HL-60/S4 treated with phorbol 12-myristate 13-acetate at 8.2 ng/mL for 4 days and 3 days (cell line): ENCODE data around the gene PRRG4.

ENCODE experiments used
- in situ Hi-C: fragments of 300-500 bp; cut with MboI; formaldehyde crosslinking; loops from 2 replicates; pipeline ENCODE4 v1.15.0; 2022; ENCODE audit warnings: low sequenced_read_pairs

The PRRG4 gene

DNA sequence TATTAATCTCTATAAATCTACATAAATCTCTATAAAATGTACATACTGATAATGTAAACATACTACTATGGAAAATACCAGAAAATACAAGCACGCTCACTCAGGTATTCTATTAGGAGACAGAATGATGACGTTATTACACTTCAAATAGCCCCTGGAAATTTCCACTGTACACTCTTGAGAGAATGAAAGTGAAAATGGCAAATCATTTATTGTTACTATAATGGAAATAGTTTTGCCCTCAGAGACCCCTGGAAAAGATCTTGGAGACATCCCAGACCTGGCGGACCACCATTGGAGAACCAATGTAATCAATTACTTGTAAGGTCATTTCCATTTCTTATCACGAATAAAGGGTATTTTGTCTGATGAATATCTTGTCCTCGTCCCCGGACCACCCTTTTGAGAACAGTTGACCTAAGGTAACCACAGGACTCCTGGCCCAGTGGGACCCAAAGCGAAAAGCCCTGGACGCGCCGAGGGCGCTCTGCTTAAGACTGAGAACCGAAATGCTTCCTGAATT lies 509 bp upstream of the PRRG4 start:
- in situ Hi-C loops = no loop called here

DNA sequence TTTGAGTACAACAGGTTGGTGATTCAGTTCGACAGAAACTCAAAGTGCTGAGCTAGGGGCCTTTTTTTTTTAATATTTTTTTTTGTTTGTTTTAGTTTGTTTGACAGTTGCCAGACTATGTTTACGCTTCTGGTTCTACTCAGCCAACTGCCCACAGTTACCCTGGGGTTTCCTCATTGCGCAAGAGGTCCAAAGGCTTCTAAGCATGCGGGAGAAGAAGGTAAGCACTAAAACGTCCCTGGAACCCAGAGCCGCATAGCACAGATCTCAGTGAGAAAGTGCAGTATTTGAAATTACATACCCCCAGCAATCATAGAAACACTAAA lies 649 bp downstream of the PRRG4 start:
- in situ Hi-C loops = no loop called here

DNA sequence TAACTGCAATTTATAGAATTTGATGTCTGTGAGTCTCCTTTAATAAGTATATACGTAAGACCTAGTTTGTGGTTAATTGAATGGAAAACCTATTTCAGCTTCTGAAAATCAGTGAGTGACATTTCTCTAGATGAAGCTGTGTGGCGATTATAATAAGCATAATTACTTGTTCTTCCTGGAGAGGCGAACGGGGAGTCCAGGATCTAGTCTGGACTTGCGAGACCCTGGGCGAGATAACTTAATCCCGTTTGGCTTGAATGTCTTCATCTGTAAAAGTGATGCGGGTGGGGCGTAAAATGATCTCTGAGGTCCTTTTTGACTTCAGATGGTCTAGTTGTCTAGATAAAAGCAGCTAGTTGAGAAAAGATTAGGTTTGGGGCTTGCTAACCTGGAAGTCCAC lies 1.1 kb downstream of the PRRG4 start:
- in situ Hi-C loops = no loop called here

DNA sequence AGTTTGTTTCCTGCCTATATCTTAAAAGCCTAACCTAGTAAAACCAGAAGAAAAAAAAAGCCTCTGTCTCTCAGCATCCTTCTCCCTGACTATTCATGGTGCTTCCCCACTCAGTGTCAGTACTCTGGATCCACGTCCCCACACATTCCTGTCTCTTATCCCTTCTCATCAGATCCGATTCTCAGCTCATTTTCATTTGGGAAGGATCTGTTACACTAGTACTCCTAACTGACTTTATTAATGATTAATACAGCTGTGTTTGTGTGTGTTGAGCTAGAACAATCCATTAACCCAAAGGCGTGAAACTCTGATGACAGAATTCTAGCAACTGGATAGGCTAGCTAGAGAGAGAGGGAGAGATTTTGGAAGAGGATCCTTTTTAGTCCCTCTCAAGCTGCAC lies 1.5 kb downstream of the PRRG4 start:
- in situ Hi-C loops = no loop called here

DNA sequence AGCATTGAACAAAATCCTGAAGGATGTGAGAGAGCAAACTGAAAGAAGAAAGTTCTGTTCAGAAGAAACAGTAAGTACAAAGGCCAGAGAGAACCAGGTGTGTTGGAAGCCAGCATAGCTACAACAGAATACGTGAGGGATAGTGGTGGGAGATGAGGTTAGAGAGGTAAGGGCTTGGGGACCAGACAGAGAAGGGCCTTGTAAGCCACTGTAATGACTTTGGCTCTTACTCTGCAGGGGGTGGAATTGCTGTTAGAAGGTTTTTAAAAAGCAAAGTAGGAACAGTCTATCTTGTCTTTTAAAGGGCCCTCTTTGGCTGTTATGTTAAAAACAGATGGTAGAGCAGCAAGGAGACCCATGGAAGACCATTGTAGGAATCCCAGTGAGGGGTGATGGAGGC lies 4.2 kb downstream of the PRRG4 start:
- in situ Hi-C loops = no loop called here

DNA sequence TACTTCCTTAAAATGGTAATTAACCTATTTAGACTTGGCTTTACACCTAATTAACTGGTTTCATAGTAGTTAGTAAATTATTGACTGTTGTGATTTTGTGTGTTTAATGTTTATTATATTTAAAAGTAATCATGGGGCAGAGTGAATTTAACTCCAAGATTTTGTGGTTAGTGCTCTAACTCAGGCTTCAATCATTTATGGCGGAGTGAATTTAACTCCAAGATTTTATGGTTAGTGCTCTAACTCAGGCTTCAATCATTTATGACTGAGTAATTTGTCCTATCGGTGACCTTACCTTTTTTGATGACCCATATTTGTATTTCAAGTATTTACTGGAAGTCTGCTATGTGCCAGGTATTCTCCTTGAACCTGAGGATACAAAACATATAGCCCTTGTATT lies 7.2 kb downstream of the PRRG4 start:
- in situ Hi-C loops = no loop called here

DNA sequence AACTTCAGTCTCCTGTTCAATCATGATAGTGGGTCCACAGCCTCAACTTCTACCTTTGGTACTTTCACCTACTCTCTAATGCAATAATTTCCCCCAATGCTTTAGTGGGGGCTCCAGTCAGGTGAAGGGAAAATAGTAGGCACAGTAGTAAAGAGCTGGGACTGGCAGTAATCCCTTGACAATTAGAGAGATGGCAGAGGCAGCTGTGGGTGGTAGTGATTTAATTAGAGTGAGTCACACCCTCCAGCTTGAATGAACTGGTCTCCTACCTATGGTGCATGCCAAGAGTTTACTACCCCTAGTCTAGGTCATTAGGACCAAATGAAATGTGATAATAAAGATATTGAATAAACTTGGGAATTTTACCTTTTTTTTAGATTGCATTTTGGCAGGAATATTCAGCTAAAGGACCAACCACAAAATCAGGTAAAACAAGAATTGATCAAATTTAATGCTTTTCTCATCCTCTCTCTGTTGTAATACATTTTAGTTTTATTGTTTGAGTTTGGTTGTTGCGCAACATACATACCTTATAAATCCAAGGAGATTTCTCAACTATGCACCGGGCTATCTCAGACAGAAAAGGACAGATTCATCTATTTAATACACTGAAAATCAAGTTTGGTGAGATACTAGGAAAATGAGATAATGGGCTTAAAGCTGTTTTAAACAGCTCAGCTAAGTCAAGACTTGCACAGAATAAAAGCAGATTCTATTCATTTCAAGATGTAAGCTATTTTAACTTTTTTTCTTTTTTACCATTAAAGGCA lies 9.0 kb downstream of the PRRG4 start:
- in situ Hi-C loops = no loop called here

DNA sequence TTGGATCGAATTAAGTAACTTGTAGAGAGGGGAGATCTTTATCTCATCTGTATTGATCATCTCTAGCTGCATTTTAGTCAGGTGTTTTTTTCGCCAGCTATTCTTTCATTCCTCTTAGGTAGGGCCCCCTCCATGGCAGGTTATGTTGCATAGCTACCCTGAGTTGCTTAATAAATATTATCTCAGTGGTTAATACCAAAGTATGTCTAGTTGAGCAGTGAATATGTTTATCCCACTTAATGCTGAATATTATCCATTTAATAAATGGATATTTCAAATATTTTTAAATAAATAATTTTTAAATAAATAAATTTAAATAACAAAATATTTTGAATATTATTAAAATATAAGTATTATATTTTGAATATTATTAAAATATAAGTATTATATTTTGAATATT lies 9.6 kb downstream of the PRRG4 start:
- in situ Hi-C loops = no loop called here

DNA sequence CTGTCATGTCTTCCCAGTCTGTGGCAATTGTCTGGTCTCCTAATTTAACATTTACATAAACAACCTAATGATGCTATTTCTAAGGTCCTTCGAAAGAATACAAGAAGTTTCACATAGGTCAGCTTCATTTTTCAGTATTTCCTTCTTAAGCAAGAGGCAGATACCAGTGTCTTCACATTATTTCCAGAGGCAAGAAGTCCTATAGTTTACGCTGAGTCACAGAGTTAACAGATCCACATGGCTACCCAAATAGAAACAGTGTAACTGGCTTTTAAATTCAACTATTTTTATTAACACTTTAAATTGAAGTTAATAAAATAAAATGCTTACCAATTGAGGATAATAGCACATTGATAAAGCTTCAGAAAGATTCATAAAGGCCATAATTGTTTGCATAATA lies 10.9 kb downstream of the PRRG4 start:
- in situ Hi-C loops = no loop called here

DNA sequence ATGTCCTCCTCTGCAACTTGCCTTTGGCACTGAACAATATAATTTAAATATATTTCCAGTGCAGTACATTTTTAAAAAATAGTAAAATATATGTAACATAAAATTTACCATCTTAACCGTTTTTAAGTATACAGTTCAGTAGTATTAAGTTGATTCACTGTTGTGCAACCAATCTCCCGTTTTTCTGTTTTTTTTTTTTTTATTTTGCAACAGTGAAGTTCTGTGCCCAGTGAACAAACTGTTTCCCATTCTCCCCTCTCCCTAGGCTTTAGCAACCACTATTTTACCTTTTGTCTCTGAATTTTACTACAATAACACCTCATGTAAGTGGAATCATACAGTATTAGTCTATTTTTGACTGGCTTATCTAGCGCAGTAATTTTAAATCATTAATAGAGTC lies 13.8 kb downstream of the PRRG4 start:
- in situ Hi-C loops = no loop called here

DNA sequence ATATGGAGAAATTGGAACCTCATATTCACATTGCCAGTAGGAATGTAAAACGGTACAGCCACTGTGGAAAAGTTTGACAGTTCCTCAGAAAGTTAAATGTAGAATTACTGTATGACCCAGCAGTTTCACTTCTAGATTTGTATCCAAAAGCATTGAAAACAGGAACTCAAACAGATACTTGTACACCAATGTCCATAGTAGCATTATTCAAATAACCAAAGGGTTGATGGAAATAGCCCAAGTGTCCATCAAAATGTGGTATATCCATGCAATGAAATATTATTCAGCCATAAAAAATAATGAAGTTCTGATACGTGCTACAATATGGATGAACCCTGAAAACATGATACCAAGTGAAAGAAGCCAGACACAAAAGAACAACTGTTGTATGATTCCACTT lies 17.8 kb downstream of the PRRG4 start:
- in situ Hi-C loops = no loop called here

DNA sequence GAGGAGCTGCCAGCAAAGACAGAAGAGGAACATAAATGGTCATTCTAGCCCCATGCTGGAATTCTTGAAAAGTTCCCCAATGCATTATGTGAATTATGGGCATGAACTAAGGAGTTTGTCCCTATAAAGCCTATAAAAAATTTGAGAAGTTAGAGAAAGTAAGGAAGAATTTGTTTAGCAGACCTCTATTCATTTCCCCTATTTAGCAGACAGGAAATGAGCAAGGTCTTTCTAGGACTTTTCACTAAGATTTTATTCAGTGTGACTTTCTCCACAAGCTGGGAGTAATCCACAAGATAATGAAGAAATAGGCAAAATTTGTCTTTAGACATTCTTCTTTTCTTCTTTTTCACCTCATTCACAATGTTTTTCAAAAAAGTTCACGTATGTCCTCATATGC lies 20.0 kb downstream of the PRRG4 start:
- in situ Hi-C loops = loop anchor here (25.0 kb wide), 1 partner anchor 113 kb away; no protein-coding TSS in a partner anchor

DNA sequence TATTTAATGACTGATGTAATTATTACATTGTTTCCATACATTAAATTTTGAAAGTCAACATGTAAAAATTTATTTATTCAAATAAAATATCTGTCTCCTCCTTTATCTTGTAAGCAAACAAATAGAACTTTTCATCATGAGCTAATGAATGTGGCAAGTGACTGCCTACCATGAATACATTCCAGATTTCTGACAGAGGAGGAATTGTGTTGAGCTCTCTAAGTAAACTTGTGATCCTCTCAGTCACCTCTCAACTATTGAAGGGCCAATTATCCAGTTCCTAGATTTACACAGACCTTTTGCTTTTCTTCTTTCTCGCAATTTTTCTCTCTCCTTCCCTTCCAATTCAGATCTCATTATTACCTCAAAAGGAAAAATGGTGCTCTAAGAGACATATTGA lies 21.5 kb downstream of the PRRG4 start:
- in situ Hi-C loops = loop anchor here (25.0 kb wide), 1 partner anchor 111 kb away; no protein-coding TSS in a partner anchor

DNA sequence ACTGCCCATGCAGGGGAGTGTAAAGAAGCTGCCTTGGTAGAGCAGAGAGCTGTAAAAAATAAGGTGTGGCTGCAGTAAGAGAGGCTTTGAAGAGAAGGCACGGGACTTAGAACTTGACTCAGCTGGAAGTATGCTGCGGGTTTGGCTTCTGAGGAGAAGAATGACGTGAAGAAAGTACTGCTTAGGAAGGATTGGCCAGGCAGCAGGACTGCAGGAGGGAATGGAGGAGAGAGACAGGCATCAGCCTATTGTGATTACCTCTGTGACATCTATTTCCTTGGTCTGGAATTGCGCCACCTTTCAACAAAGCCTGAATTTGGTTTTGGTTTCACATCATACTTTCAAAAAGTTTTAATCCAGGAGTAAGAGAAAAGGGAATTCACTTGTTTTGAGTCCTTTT lies 22.5 kb downstream of the PRRG4 start:
- in situ Hi-C loops = loop anchor here (25.0 kb wide), 1 partner anchor 110 kb away; no protein-coding TSS in a partner anchor

DNA sequence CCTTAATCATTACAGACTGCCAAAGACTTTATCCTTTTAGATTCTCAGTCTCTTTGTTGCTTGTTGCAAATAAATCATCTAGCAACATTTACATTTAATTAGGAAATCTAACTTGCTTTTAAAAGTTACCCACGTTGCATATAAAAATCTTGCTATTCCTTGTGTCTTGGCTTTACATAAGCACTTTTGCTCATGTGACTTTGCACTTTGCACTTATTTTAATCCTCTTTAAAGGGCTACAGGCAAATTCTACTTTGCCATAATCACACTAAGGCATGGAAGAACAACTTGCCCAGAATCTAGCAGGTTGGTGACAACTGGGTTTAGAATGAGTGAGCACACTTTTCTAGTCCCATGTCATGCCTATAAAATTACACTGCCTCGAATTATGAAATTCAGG lies 25.9 kb downstream of the PRRG4 start:
- in situ Hi-C loops = loop anchor here (25.0 kb wide), 1 partner anchor 107 kb away; no protein-coding TSS in a partner anchor

DNA sequence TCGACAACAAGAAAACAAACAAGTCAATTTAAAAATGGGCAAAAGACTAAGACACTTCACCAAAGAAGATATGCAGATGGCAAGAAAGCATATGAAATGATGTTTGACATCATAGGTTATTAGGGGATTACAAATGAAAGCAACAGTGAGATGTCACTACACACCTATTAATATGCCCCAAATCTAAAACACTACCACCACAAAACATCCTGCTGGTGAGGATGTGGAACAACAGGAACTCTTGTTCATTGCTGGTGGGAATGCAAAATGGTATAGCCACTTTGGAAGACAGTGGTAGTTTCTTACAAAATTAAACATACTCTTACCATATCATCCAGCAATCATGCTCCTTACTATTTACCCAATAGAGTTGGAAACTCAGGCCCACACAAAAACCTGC lies 29.0 kb downstream of the PRRG4 start:
- in situ Hi-C loops = loop anchor here (25.0 kb wide), 1 partner anchor 104 kb away; no protein-coding TSS in a partner anchor

DNA sequence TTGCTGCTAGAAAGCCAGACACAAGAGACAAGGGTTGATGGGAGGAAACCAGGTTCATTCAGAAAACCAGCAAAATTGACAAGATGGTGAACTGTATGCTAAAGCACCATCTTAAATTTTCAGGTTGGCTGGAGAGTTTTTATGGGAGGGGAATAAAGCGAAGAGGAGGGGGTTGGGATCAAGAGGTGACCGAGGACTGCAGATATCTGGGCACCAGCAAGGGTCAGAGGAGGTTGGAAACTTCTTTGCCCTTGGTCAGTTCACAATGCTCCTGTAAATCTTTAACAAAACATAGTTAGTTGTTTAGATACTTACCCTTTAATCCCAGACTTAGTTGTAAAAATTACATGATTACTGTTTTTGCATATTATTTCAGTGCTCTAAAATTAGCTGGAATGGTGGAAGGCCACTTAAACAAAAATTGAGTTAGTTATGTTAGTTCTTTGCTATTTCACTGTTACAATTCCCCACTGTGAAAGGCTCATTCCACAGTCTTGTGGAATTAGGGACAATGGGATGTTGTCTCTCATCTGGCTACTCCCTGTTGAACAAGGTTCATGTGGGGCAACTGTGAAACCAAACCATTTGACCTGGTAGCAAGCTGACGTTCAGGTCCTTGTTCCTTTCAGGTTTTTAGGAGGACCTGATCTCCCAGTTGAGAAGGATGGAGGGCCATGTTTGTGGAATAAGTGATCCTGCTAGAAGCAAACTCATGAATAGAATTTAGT lies 32.3 kb downstream of the PRRG4 start:
- in situ Hi-C loops = loop anchor here (25.0 kb wide), 1 partner anchor 100 kb away; no protein-coding TSS in a partner anchor

DNA sequence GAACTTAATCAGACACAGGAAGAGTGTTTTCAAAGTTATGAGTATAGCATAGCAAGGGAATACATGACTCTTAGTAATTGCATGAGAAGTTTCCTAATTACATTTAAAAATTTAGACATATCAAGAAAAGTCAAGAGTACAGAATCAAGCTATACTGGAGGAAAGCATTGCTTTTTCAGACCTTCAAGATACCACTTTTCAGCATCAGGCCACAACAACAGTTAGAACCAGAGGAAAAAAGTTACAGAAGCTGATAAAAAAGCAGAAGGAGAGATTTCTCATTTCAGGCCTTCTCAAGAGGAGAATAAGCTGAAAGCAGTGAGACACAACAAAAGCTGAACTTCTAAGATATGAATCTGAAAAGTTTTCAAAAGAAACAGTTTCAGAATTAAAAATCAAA lies 34.8 kb downstream of the PRRG4 start:
- in situ Hi-C loops = loop anchor here (25.0 kb wide), 1 partner anchor 98 kb away; no protein-coding TSS in a partner anchor

DNA sequence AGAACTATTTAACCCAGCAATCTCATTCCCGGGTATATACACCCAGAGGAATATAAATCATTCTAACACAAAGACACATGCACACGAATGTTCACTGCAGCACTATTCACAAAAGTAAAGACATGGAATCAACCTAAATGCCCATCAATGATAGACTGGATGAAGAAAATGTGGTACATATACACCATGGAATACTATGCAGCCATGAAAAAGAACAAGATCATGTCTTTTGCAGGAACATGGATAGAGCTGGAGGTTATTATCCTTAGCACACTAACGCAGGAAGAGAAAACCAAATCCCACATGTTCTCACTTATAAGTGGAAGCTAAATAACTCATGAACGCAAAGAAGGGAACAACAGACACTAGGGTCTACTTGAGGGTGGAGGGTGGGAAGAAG lies 39.0 kb downstream of the PRRG4 start:
- in situ Hi-C loops = loop anchor here (25.0 kb wide), 1 partner anchor 94 kb away; no protein-coding TSS in a partner anchor

DNA sequence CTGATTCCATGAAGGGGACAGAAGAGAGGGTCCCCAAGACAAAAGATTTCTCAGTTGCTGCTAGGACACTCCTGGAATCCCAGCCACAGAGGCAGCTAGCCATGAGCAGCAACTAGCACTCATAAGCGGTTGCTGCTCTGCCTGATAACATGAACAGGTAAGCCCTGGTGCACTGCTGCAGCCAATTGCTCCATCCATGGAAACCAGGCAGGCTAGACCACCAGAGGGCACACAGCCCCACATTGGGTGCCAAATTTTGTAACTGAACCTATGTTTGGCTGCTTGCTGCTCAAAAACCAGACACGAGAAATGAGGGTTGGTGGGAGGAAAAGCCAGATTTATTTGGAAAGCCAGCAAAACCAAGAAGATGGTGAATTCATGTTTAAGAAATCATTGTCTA lies 40.9 kb downstream of the PRRG4 start:
- in situ Hi-C loops = loop anchor here (25.0 kb wide), 1 partner anchor 92 kb away; no protein-coding TSS in a partner anchor

DNA sequence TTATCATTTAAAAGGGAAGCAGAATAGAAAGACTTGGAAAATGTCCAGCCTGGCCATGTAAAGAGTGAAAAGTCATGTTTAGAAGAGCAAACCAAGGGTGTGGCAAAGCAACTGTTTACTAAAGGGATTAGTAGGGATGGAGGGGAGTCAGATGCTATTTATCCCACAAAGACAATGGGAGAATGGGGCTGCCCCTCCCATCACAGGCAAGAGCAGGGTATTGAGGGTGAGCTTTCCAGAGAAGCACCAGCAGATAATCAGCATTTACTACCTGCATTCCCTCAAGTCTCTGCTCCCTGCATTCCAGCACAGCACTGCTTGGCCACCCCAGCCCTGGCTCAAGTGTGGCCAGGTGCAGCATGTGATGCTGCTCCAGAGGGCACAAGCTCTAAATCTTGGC lies 44.4 kb downstream of the PRRG4 start:
- in situ Hi-C loops = loop anchor here (25.0 kb wide), 1 partner anchor 88 kb away; no protein-coding TSS in a partner anchor

DNA sequence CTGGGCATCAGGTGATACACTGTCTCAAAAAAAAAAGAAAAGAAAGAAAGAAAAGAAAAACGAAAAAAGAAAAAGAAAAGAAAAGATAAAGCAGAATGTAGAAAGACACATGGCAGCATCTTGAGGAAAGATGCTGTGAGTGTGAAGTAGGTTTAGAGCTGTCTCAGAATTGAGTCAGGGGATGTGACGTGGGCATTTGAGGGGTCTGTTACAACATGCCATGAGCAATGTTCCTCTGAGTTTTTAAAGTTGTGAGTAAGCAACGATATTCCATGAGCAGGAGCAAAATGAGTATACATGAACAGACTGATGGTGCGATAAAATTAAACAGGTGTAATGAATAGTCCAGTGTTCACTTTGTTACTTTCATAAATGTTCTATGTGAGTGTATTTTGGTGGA lies 51.6 kb downstream of the PRRG4 start:
- in situ Hi-C loops = no loop called here
